ENCODE data around the gene PDZRN3. TPM values are rescaled to one million over a fixed set of nuclear protein-coding genes. Genes with fewer than 3 reads are reported as not detected.

PDZRN3 gene
- total RNA-seq, 8 experiments from 2014 or later, result 13.0 to 99.9 (median 18.9) TPM

DNA sequence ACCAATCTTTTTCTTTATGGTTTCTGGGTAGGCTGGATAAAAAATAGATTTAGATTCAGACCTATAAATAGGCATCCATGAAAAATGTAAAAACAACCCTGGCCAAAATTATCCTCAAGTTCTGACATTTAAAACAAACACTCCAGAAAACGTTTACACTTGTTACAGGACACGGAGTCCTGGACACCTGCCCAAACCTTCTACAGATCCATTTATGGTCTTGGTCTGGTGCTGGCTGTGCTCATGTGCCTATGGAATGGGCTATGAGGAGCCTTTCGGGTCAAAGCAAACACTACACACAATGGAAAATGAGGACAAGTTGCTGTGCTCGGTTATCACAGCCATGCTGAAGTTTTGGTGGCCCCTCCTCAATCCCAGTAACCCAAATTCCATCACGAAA lies 108.1 kb downstream of the PDZRN3 start:
- WGBS, 10 experiments, result 0 to 94% (median 78%) methylated on average over 1 to 5 of the region's 5 CpGs
- ATAC-seq (replicated peaks in 6 of 8), result no peak
- Histone ChIP-seq H3K4me1 (replicated peaks in 1 of 2) (peaks cover 0 to 30% of the 10 kb centered on the region in 2 donors), H3K4me3 (no peak overlapping the region), H3K27ac (no peak overlapping the region)
- in situ Hi-C loops (cut with MboI; ENCODE audit: low pct_unique_long_range_greater_than_20kb in 2 of 9, low sequenced_read_pairs in 9 of 9, unreplicated experiment in 9 of 9), result loop anchor here in 1 of 9 experiments (25.0 kb wide), 1 partner anchor 246 kb away; no protein-coding TSS in a partner anchor

DNA sequence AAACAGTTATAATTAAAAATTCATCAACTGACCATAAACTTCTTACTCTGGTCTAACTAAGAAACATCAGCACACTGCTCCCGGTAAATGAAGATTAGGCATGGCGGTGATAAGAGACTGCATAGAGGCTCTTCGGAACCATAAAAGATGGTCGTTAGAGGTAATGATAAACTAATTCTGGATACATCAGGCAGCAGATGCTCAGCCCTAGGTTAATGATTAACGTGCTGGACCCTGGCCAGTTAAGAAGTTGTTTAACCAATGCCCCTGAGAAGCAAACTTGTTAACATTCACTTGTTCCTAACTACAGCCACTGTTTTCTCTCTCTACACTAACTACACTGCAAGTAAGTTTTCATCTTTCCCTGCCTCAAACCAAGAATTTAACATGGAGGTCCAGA lies 111.5 kb downstream of the PDZRN3 start:
- WGBS, 10 experiments, result 0 to 100% (median 25%) methylated on average over 1 to 5 of the region's 5 CpGs
- H3K4me1 ChIP-seq (replicated peaks in 1 of 2), result peaks cover 5 to 54% of the 10 kb centered on the region in 2 donors
- no peak overlapping the region for H3K4me3 ChIP-seq
- H3K27ac ChIP-seq, result no peak overlapping the region
- peak in 2 of 8 experiments; percentile 20 to 22 for ATAC-seq (replicated peaks in 6 of 8)
- in situ Hi-C loops (cut with MboI; ENCODE audit: low pct_unique_long_range_greater_than_20kb in 2 of 9, low sequenced_read_pairs in 9 of 9, unreplicated experiment in 9 of 9), result loop anchor here in 1 of 9 experiments (25.0 kb wide), 1 partner anchor 249 kb away; no protein-coding TSS in a partner anchor

DNA sequence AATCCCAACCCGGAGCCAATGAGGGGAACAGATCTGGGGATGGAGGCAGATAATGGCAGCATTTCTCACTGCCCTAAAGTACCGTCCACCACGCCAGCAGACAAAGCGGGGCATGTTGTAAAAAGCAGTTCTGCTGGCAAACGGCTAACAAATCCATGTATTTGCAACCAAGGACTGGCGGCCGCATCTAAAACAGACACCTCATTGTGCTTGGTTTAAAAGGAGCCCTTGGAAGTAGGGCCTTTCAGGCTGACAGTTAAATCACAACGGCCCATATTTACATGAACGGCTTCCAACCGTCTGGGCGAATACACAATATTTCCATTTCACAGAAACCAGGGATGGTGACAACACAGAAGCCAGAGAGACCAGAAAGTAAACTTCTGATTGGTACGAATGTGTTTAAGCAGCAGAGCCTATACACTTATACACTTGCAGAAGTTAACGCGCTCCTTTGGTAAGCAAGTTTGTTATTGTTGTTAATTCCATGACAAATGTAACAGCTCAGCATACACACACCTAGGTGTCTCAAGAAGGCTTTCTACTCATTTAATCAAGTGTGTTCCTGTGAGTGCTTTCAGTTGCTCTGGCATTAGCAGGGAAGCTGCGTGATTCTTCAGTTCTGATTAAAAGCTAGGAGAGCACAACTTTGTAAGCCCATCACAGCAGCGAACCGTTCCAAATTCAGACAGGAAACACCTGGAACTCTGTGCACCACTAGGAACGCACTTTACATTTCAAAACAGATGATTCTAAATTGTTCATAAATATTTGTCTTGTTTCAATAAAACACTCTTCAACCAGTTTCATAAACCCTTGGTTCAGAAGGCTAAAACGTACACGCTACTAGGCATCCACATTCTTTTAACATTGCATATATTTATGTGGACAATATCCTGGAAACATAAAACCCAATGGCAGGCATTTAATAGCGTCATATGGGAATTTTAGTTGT lies 112.9 kb downstream of the PDZRN3 start:
- in situ Hi-C loops (cut with MboI; ENCODE audit: low pct_unique_long_range_greater_than_20kb in 2 of 9, low sequenced_read_pairs in 9 of 9, unreplicated experiment in 9 of 9), result loop anchor here in 1 of 9 experiments (25.0 kb wide), 1 partner anchor 250 kb away; no protein-coding TSS in a partner anchor
- WGBS, 10 experiments, result 13 to 84% (median 61%) methylated on average over 3 to 18 of the region's 21 CpGs
- peaks cover 5 to 54% of the 10 kb centered on the region in 2 donors for H3K4me1 ChIP-seq (replicated peaks in 1 of 2)
- no peak overlapping the region for H3K4me3 ChIP-seq
- ATAC-seq (replicated peaks in 6 of 8), result peak in 5 of 8 experiments; percentile 53 to 70 (median 65)
- peak overlapping the region in 1 of 2 donors; percentile 6 for H3K27ac ChIP-seq

DNA sequence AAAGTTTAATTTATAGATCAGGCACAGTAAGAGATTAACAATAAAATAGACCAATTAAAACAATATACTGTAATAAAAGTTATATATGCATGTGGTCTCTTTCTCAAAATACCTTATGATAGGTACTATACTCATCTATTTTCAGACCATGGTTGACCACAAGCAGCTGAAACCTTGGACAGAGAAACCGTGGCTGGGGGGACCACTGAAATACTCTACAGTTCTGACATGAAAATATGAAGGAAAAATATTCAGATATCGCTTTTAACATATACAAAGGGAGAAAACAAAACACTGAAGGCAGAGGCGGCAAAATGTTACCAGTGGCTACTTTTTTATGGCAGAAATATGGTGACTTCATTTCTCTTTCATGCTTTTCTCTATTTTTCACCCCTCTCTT lies 114.0 kb downstream of the PDZRN3 start:
- no peak overlapping the region for H3K27ac ChIP-seq

DNA sequence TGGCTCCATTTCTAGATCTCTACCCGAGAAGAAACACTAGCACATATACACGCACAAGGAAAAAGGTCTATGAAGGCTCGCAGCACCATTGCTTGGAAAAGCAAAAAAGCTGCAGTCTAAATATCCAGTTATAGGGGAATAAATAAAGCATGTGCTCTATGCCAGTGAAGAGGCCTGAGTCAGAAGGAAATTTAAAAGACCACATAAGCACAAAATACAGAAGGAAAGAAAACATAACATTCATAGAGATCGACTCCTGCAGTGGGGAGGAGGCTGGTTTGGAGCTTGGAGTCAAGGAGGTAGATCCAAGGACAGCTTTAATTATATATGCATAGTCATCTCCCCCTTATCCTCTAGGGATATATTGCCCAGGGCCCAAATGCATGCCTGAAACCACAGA lies 114.4 kb downstream of the PDZRN3 start:
- Histone ChIP-seq H3K27ac (no peak overlapping the region), H3K4me1 (replicated peaks in 1 of 2) (peaks cover 5 to 54% of the 10 kb centered on the region in 2 donors), H3K4me3 (no peak overlapping the region)
- in situ Hi-C loops (cut with MboI; ENCODE audit: low pct_unique_long_range_greater_than_20kb in 2 of 9, low sequenced_read_pairs in 9 of 9, unreplicated experiment in 9 of 9), result loop anchor here in 1 of 9 experiments (25.0 kb wide), 1 partner anchor 252 kb away; no protein-coding TSS in a partner anchor
- ATAC-seq (replicated peaks in 6 of 8), result peak in 1 of 8 experiments; percentile 16
- 57 to 100% (median 92%) methylated on average over 1 to 4 of the region's 4 CpGs; no CpG with 5 or more reads in 4 of the 10 experiments for WGBS, 10 experiments

More for the DNA sequence above, 114.0 kb downstream of the PDZRN3 start:
- ATAC-seq (replicated peaks in 6 of 8), result no peak
- WGBS, 10 experiments, result 60 to 100% (median 90%) methylated on average over 1 to 3 of the region's 3 CpGs; no CpG with 5 or more reads in 1 of the 10 experiments
- in situ Hi-C loops (cut with MboI; ENCODE audit: low pct_unique_long_range_greater_than_20kb in 2 of 9, low sequenced_read_pairs in 9 of 9, unreplicated experiment in 9 of 9), result loop anchor here in 1 of 9 experiments (25.0 kb wide), 1 partner anchor 252 kb away; no protein-coding TSS in a partner anchor
- Histone ChIP-seq H3K4me3 (no peak overlapping the region), H3K4me1 (replicated peaks in 1 of 2) (peaks cover 5 to 54% of the 10 kb centered on the region in 2 donors)

DNA sequence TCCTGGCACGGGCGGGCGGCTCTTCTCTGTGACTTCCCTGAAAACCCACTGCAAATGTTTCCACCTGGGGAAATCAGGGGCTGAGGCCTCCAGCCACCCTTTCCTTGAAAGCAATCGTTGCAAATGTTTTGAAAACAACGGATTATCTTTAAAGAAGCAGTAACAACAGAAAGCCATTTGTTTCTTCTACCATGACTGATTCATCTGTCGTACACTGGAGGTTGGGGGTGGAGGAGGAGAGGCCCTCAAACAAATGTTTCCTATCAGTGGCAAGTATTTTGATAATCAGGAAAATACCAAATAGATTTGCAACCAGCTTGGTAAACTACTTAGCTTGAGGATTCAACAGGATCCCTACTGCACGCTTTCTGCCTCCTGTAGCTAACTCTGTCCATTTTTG lies 114.9 kb downstream of the PDZRN3 start:
- Histone ChIP-seq H3K4me3 (no peak overlapping the region), H3K27ac (no peak overlapping the region), H3K4me1 (replicated peaks in 1 of 2) (peaks cover 5 to 57% of the 10 kb centered on the region in 2 donors)
- no peak for ATAC-seq (replicated peaks in 6 of 8)
- in situ Hi-C loops (cut with MboI; ENCODE audit: low pct_unique_long_range_greater_than_20kb in 2 of 9, low sequenced_read_pairs in 9 of 9, unreplicated experiment in 9 of 9), result loop anchor here in 5 of 9 experiments (10.0 to 25.0 kb wide), 2 partner anchors 252 to 405 kb away; no protein-coding TSS in a partner anchor
- 21 to 90% (median 85%) methylated on average over 1 to 4 of the region's 7 CpGs; no CpG with 5 or more reads in 2 of the 10 experiments for WGBS, 10 experiments

DNA sequence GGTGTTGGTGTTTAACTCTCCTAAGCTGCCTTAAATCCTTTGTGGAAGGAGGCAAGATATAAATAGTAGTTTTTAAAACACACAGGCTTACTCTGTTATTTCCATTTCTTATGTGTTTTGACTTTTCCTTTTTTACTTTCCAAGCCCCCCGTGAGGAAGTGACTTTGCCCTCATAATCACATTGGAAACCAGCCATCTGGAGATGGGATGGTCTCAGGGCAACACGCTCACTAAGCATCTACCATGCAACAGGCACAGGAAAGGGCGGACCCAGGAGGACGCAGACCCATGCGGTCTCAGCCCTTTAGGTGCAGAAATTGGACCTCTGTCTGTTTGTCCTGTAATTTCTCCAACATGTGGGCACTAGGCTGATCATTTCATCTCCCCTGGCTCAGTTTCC lies 115.7 kb downstream of the PDZRN3 start:
- WGBS, 10 experiments, result 20 to 100% (median 90%) methylated on average over 1 to 5 of the region's 5 CpGs; no CpG with 5 or more reads in 3 of the 10 experiments
- in situ Hi-C loops (cut with MboI; ENCODE audit: low pct_unique_long_range_greater_than_20kb in 2 of 9, low sequenced_read_pairs in 9 of 9, unreplicated experiment in 9 of 9), result loop anchor here in 5 of 9 experiments (10.0 to 25.0 kb wide), 2 partner anchors 253 to 404 kb away; no protein-coding TSS in a partner anchor
- no peak for ATAC-seq (replicated peaks in 6 of 8)
- Histone ChIP-seq H3K4me3 (no peak overlapping the region), H3K27ac (no peak overlapping the region), H3K4me1 (replicated peaks in 1 of 2) (peaks cover 10 to 58% of the 10 kb centered on the region in 2 donors)

DNA sequence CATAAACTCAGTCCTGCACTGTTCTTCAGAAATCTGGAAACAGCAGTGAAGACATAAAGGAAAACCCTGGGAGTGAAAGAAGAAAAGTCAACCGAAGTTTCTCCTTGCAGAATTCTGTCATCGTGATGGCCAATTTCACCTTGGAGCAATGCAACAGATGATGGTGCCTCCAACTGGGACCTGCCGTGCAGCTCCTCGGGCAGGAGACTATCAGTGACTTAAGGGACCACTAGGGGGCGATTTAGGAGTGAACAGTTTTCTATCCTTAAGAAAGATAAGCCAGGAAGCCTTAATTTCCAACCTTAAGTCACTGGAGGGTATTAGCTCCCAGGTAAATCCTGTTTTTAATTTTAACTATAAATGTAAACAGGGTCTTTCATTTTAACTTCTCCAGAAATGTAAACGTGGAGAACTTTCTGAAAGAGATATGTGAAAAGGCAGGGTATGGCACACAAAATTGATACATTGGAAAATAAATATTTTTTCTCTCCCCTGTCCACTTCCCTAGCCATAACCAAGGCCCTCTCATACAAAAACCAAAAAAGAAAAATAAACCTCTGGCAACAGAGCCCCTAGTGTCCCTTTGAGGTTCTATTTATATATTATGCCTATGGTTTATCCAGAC lies 116.3 kb downstream of the PDZRN3 start:
- WGBS, 10 experiments, result 0 to 60% (median 11%) methylated on average over 1 to 6 of the region's 6 CpGs
- H3K4me3 ChIP-seq, result no peak overlapping the region
- no peak overlapping the region for H3K27ac ChIP-seq
- peaks cover 16 to 57% of the 10 kb centered on the region in 2 donors for H3K4me1 ChIP-seq (replicated peaks in 1 of 2)
- in situ Hi-C loops (cut with MboI; ENCODE audit: low pct_unique_long_range_greater_than_20kb in 2 of 9, low sequenced_read_pairs in 9 of 9, unreplicated experiment in 9 of 9), result loop anchor here in 5 of 9 experiments (10.0 to 25.0 kb wide), 2 partner anchors 254 to 404 kb away; no protein-coding TSS in a partner anchor
- peak in 6 of 8 experiments; percentile 24 to 76 (median 61) for ATAC-seq (replicated peaks in 6 of 8)

DNA sequence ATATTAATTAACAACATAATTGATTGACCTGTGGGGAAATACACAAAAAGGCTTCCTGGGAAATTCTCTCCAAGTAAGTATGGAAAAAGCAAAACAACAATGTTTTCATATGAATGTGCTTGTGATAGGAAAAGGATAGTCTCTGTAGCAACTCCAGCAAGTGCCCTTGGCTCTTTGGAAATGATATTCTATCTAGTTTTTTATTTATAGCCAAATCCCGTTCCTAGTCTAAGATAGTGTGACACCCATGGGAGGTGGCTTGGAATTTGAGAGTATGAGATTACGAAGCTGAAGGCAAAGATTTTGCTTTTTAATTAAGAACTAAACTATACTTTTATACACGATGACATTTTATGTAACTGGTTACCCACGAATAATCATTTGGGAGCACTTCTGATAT lies 119.9 kb downstream of the PDZRN3 start:
- H3K4me1 ChIP-seq (replicated peaks in 1 of 2), result peaks cover 13 to 32% of the 10 kb centered on the region in 2 donors
- 57 to 100% (median 75%) methylated on average over 1 to 4 of the region's 4 CpGs for WGBS, 10 experiments
- ATAC-seq (replicated peaks in 6 of 8), result no peak
- in situ Hi-C loops (cut with MboI; ENCODE audit: low pct_unique_long_range_greater_than_20kb in 2 of 9, low sequenced_read_pairs in 9 of 9, unreplicated experiment in 9 of 9), result loop anchor here in 6 of 9 experiments (5.0 to 25.0 kb wide), 3 partner anchors 257 to 403 kb away; no protein-coding TSS in a partner anchor
- H3K4me3 ChIP-seq, result no peak overlapping the region
- no peak overlapping the region for H3K27ac ChIP-seq

DNA sequence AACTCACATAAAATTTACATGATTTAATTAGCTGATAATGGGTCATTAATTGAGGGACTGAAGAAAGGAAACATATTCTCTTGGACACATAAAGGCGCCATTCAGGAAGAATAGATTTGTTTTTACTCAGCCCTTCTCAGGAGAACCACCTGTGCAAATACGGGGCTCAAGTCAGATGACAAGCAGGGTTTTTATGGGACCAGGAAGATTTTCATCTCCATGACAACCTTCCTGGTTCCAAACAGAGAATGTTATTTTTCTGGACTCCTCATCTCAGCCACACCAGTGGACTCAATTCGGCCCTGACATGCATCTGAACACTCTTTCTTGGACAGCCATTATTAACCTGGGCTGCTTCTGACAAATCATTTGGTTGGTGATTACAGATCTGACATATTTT lies 120.5 kb downstream of the PDZRN3 start:
- H3K27ac ChIP-seq, result no peak overlapping the region
- in situ Hi-C loops (cut with MboI; ENCODE audit: low pct_unique_long_range_greater_than_20kb in 2 of 9, low sequenced_read_pairs in 9 of 9, unreplicated experiment in 9 of 9), result loop anchor here in 6 of 9 experiments (5.0 to 25.0 kb wide), 3 partner anchors 258 to 402 kb away; no protein-coding TSS in a partner anchor
- peaks cover 13 to 26% of the 10 kb centered on the region in 2 donors for H3K4me1 ChIP-seq (replicated peaks in 1 of 2)
- ATAC-seq (replicated peaks in 6 of 8), result peak in 6 of 8 experiments; percentile 53 to 75 (median 64)
- H3K4me3 ChIP-seq, result no peak overlapping the region
- 17 to 100% (median 53%) methylated on average over 1 to 3 of the region's 3 CpGs; no CpG with 5 or more reads in 3 of the 10 experiments for WGBS, 10 experiments

DNA sequence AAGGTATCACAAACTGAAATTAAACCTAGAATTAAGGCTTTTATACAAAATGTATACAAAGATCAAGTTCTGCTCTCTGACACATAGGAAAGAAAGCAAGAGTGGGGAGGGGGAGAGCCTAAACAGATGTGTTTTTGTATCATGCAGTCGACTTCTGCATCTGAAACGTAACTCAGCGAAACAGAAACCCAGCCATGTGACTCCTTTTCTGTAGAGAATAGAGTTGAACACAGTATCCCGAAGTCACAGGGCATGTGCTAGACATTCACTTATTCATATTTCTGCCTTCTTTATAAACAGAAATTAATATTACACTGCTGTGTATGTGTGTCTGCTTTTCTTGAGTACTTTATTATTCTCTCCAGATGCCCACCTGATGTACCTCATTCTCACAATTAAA lies 121.0 kb downstream of the PDZRN3 start:
- Histone ChIP-seq H3K4me1 (replicated peaks in 1 of 2) (peaks cover 13 to 21% of the 10 kb centered on the region in 2 donors), H3K27ac (no peak overlapping the region), H3K4me3 (no peak overlapping the region)
- in situ Hi-C loops (cut with MboI; ENCODE audit: low pct_unique_long_range_greater_than_20kb in 2 of 9, low sequenced_read_pairs in 9 of 9, unreplicated experiment in 9 of 9), result loop anchor here in 6 of 9 experiments (5.0 to 25.0 kb wide), 3 partner anchors 259 to 401 kb away; no protein-coding TSS in a partner anchor
- WGBS, 10 experiments, result 6 to 91% (median 55%) methylated on average over 1 to 4 of the region's 4 CpGs; no CpG with 5 or more reads in 2 of the 10 experiments
- ATAC-seq (replicated peaks in 6 of 8), result peak in 5 of 8 experiments; percentile 27 to 63 (median 49)
